Measurements from ENCODE around the gene BRD3. TPM values are rescaled to one million over a fixed set of nuclear protein-coding genes. Genes with fewer than 3 reads are reported as not detected.

BRD3 gene
- total RNA-seq, 1 donor from 2014 or later = 48.7 TPM

DNA sequence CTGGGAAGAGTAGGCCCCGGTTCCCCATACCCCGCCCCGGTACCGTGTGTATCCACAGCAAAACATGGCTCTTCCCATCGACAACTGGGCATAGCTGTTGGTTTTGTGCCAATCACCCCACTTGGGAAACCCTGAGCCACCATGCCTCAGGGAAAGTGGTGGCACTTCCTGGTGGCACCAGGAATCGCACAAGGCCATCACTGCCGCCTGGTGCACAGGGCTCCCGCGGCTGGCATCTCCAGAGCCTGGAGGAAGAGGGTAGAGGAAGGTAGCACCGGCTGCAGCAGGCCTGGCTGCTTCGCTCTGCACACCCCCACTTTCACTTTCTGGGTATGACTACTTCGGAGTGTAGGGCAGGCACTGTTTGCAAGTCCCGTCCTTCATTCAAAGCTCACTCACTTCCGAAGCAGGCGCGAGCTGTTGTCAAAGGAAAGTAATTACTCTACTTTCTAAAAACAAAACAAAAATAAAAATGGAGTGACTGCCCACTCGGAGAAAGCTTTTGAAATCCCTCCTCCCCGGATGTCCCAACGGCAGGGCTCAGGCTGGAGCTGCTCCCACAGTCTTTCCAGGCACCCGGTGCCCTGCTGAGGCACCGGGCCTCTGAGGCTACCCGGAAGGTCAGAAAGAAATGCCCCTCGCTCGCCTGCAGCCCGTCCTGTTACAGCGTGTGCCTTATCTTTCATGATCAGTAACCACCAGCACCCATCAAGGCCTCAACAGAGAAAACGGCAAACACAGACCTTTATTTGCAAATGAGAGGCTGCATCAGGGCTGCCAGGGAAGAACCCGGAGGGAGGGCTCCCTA lies 2.0 kb downstream of the BRD3 start:
- Mint-ChIP-seq H3K9me3 (ENCODE audit: low read depth) (no peaks in the 10 kb centered on the region), H3K27me3 (ENCODE audit: low read depth) (peaks cover 7% of the 10 kb centered on the region), H3K36me3 (ENCODE audit: low read depth) (no peaks in the 10 kb centered on the region), H3K4me1 (ENCODE audit: low read depth) (peaks cover 25% of the 10 kb centered on the region), H3K4me3 (ENCODE audit: unreplicated experiment) (peak overlapping the region; percentile 79), H3K27ac (ENCODE audit: unreplicated experiment) (peak overlapping the region; percentile 87)
- no peak for DNase-seq (ENCODE audit: low spot score)
- TF ChIP-seq, protein P1, sequence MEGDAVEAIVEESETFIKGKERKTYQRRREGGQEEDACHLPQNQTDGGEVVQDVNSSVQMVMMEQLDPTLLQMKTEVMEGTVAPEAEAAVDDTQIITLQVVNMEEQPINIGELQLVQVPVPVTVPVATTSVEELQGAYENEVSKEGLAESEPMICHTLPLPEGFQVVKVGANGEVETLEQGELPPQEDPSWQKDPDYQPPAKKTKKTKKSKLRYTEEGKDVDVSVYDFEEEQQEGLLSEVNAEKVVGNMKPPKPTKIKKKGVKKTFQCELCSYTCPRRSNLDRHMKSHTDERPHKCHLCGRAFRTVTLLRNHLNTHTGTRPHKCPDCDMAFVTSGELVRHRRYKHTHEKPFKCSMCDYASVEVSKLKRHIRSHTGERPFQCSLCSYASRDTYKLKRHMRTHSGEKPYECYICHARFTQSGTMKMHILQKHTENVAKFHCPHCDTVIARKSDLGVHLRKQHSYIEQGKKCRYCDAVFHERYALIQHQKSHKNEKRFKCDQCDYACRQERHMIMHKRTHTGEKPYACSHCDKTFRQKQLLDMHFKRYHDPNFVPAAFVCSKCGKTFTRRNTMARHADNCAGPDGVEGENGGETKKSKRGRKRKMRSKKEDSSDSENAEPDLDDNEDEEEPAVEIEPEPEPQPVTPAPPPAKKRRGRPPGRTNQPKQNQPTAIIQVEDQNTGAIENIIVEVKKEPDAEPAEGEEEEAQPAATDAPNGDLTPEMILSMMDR (IDR thresholded peaks at IDR 0.05) = no peak

DNA sequence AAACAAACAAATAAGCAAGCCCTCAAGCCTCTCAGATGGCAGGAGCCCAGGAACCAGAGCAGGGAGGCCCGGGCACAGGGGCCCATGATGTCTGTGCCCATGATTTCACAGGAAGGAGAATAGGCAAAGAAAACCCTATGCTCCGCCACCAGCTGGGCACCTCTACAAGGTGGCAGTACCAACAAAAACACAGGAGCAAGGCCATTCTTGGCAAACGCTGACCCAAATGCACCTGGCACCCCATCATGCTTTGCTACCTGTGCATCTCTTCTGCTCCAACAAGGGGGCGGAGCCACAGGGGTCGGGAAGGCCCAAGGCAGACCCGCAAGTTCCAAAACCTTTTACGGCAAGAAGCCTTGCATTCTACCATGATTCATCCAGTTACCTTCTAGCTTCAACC lies 3.1 kb downstream of the BRD3 start:
- no peak for DNase-seq (ENCODE audit: low spot score)
- TF ChIP-seq, protein P1 (IDR thresholded peaks at IDR 0.05) = no peak
- Mint-ChIP-seq H3K36me3 (ENCODE audit: low read depth) (no peaks in the 10 kb centered on the region), H3K27me3 (ENCODE audit: low read depth) (no peaks in the 10 kb centered on the region), H3K4me1 (ENCODE audit: low read depth) (peaks cover 25% of the 10 kb centered on the region), H3K4me3 (ENCODE audit: unreplicated experiment) (no peak overlapping the region), H3K27ac (ENCODE audit: unreplicated experiment) (peak overlapping the region; percentile 32), H3K9me3 (ENCODE audit: low read depth) (no peaks in the 10 kb centered on the region)

DNA sequence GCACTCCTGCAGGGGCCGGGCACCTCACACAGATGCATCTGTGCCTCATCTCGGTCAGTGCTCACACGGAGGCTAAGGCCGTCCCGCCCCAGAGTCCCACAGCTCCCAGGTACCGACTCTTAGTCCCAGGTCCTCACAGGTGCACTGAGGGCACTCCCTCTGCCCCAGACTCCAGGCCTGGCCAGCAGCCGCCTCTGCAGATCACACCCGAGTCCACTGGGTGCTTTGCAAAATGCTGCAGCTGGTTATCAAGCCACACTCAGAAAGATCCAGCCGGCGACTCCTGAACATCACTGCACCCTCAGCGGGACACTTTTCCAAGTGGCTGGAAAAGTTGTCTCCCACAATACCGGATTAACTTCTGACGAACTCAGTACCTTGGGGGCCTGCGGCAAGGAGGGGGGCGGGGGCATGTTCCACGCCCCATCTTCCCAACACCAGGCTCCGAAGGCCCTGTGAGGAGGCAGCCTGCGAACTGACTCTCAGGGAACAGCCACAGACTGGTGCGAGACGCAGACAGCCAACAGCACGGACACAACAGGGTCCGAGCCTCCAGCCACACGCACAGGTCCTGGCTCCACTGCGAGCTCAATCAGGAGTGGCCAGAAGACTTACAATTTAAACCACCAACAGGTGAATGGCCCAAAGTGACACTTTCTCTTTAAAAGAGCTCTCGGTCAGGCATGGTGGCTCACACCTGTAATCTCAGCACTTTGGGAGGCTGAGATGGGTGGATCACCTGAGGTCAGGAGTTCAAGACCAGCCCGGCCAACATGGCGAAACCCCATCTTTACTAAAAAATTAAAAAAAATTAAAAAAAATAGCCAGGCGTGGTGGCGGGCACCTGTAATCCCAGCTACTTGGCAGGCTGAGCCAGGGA lies 4.0 kb downstream of the BRD3 start:
- Mint-ChIP-seq H3K36me3 (ENCODE audit: low read depth) (no peaks in the 10 kb centered on the region), H3K4me3 (ENCODE audit: unreplicated experiment) (no peak overlapping the region), H3K27ac (ENCODE audit: unreplicated experiment) (no peak overlapping the region)

DNA sequence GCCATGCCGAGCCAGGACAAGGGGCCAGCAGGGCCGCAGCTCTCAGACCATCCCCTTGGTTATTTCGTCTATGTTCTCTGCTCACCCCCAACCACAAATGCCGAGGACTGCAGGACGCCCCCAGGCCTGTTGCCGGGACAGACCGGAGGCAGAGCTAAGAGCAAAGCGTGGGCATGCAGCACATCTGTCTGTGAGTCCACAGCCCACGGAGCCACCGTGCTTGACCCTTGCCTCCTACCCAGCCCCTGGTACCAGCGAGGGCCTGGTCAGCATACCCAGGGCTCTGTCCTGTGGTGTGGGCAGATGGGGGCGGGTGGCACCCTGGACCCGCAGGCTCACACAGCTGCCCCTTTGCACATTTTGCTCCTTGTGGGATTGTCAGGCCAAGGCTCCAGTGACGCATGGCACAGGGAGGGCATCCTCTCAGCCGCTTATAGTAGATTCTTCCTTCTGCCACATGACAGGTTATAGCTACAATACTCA lies 4.7 kb downstream of the BRD3 start:
- no peaks in the 10 kb centered on the region for H3K9me3 Mint-ChIP-seq (ENCODE audit: low read depth)
- no peaks in the 10 kb centered on the region for H3K27me3 Mint-ChIP-seq (ENCODE audit: low read depth)
- TF ChIP-seq, protein P1 (IDR thresholded peaks at IDR 0.05) = no peak
- peak; percentile 75 for DNase-seq (ENCODE audit: low spot score)
- H3K4me3 Mint-ChIP-seq (ENCODE audit: unreplicated experiment) = no peak overlapping the region
- H3K27ac Mint-ChIP-seq (ENCODE audit: unreplicated experiment) = no peak overlapping the region
- H3K36me3 Mint-ChIP-seq (ENCODE audit: low read depth) = no peaks in the 10 kb centered on the region
- H3K4me1 Mint-ChIP-seq (ENCODE audit: low read depth) = peaks cover 24% of the 10 kb centered on the region

More for the DNA sequence above, 4.0 kb downstream of the BRD3 start:
- H3K9me3 Mint-ChIP-seq (ENCODE audit: low read depth) = no peaks in the 10 kb centered on the region
- peak; percentile 74 for DNase-seq (ENCODE audit: low spot score)
- TF ChIP-seq, protein P1 (IDR thresholded peaks at IDR 0.05) = no peak
- H3K4me1 Mint-ChIP-seq (ENCODE audit: low read depth) = peaks cover 25% of the 10 kb centered on the region
- H3K27me3 Mint-ChIP-seq (ENCODE audit: low read depth) = no peaks in the 10 kb centered on the region

DNA sequence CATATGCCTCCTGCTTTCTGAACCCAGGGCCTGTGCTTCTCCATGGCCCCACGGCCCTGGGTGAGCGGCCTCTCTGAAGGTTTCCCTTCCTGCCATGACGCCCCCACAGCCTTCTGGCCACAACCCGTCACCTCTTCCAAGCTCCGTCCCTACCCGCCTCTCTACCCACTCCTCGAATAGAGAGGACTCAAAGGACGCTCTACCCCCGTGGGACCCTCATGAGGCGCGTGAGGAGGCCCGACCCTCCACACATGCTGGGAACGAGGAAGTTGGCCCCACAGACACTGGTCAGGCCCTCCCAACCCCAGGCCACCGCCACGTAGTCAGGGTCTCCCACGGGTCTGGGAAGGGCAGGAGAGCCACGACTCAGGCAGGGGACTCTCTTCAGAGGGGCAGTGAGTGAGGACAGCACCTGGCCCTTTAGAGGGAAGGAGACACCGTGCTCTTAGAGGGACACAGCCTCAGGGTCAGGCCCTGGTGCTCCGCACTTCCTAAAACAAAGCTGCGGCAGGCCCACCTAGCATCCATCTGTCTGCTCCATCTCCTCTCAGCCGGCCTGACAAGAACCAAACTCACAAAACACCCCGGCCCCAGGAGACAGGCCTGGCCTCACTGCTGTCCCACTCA lies 5.3 kb downstream of the BRD3 start:
- no peaks in the 10 kb centered on the region for H3K9me3 Mint-ChIP-seq (ENCODE audit: low read depth)
- TF ChIP-seq, protein P1 (IDR thresholded peaks at IDR 0.05) = no peak
- peak; percentile 89 for DNase-seq (ENCODE audit: low spot score)
- H3K36me3 Mint-ChIP-seq (ENCODE audit: low read depth) = no peaks in the 10 kb centered on the region
- peaks cover 24% of the 10 kb centered on the region for H3K4me1 Mint-ChIP-seq (ENCODE audit: low read depth)
- no peaks in the 10 kb centered on the region for H3K27me3 Mint-ChIP-seq (ENCODE audit: low read depth)
- no peak overlapping the region for H3K27ac Mint-ChIP-seq (ENCODE audit: unreplicated experiment)
- H3K4me3 Mint-ChIP-seq (ENCODE audit: unreplicated experiment) = no peak overlapping the region

All from chondrocyte (in vitro differentiated cells).